H54 (cell line): ENCODE results near the gene FAM110C.
A peak's percentile ranks its signal among the peaks of the same experiment; 100 is the strongest.

Experiments
- DNase-seq: peaks from one replicate; pipeline ENCODE4 v3.0.0; 2011; ENCODE audit warnings: low spot score, mixed read lengths; ENCODE audit not compliant: insufficient read length
- FAIRE-seq: peaks from 3 replicates; lab custom pipeline; 2011; peaks lifted over from hg19 to GRCh38; lab: Jason Lieb, UNC
- POLR2A ChIP-seq: IDR thresholded peaks from 2 replicates; pipeline ENCODE4 v1.6.1; 2011; ENCODE audit warnings: low read depth, mild to moderate bottlenecking, low read length

Gene FAM110C

DNA sequence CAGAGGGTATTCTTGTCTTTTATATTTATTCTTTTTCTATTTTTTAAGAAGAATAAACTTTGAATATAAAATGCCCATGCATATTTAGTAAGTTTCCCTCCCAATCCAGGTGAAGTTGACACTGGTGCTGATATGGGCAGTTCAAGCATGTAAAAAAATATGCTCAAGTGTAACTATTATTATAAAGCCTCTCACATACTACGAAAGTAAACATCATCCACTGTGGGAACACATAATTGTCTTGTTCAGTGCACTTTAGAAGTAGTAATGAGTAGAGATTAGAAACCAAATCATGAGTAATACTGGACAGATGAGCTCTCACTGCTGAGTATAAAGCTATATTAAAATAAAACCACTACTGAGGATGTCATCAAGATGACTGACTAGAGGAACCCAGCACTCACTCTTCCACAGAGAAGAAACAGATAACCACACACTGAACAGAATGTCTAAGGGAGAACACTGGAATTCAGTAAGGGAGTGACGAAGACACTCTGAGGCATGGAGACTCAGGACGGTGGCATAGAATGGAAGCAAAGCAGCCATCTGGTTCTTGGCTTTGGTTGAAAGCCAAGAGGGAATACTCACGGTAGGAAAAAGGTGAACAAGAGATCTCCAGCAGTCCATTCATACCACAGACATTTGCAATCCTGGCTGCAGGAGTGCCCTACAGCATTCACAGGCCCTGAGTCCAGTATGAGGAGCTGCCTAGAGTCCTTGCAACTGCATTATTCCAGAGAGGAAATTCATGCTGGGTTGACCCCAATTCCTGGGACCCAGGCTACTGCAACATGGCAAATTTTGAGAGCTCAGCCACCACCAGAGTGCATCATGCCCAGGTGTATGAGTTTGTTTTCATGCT is 9.5 kb upstream of the FAM110C start:
- TF ChIP-seq POLR2A, result no peak
- no peak for DNase-seq
- FAIRE-seq, result no peak

- FAIRE-seq (no peak), DNase-seq (no peak)
- TF ChIP-seq POLR2A, result no peak
Measured at GRCh38 chr2:51613-52012, 5.3 kb upstream of the FAM110C start.

DNA sequence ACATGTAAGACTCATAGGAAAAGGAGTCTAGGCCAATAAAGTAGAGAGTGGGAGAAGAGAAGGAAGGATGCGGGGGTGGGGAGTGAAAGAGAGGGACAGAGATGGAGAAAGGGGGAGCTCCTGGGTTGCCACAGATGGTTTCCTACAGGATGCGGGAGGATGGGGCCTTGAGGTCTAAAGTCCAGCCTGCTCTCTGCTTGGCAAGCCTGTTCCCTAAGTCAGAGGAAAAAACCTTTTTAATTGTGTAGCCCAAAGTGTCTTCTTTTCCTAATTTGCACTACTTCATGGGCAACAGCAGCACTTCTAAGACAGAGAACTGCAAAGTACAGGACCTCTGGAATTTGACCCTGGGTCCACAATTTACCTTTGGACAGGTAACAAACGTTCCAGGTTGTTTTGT is 1.4 kb upstream of the FAM110C start:
- TF ChIP-seq POLR2A, result no peak
- DNase-seq, result no peak
- FAIRE-seq, result no peak

GRCh38 chr2:47346-47725 is 1.0 kb upstream of the FAM110C start:
- no peak for DNase-seq
- no peak for TF ChIP-seq POLR2A
- no peak for FAIRE-seq

DNA sequence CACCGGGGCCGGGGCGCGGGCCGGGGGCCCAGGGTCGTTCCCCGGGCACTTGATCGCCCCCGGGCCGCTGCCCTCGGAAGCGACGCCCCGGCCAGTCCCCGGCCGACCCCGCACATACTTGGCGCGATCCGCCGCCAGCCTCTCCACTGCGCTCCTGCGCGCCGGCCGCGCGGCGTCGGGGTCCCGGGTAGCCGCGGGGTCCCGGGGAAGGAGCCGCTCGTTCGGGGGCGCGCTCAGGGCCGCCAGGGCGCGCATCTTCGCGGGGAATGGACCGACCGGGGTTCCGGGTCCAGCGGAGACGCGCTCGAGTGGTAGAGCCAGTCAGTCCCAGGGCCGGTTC is 204 bp downstream of the FAM110C start:
- FAIRE-seq, result no peak
- no peak for TF ChIP-seq POLR2A
- no peak for DNase-seq

DNA sequence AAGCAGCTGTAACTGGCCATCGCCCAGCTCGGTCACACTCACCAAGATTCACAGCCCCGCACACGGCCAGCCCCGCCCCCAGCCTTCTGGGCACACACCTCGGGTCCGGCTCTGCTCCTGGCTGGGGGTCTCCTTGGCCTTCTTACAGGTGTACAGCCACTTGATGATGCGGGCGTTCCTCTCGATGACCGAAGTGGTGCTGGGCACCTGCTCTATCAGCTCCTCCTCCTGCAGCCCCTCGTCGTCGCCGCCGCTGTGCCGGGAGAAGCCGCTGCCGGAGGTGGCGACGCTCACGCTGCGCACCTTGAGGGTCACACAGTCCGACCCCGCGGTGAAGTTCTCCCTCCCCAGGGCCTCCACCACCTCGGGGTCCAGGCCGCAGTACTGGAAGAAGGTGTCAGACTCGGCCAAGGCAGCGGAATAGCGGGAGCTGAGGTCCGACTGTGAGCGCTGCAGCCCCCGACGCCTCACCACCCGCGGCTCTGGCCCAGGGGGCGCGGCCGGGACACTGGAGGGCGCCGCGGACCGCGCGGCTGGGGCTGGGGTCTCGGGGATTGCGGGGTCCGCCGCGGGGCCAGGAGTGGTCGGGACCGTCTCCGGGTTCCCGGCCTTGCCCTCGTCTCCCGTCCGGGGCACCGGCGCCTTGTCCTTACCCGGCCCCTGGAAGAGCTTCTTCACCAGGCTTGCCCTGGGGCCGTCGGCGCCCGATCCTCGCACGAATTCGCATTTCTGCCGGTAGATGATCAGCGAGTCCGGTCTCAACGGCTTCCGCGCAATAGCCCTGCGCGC is 769 bp downstream of the FAM110C start:
- no peak for TF ChIP-seq POLR2A
- DNase-seq (no peak), FAIRE-seq (no peak)

GRCh38 chr2:44748-45341 is 1.5 kb downstream of the FAM110C start:
- DNase-seq, result no peak
- no peak for TF ChIP-seq POLR2A
- no peak for FAIRE-seq

GRCh38 chr2:42788-43187 is 3.5 kb downstream of the FAM110C start:
- TF ChIP-seq POLR2A, result no peak
- FAIRE-seq, result no peak
- no peak for DNase-seq

DNA sequence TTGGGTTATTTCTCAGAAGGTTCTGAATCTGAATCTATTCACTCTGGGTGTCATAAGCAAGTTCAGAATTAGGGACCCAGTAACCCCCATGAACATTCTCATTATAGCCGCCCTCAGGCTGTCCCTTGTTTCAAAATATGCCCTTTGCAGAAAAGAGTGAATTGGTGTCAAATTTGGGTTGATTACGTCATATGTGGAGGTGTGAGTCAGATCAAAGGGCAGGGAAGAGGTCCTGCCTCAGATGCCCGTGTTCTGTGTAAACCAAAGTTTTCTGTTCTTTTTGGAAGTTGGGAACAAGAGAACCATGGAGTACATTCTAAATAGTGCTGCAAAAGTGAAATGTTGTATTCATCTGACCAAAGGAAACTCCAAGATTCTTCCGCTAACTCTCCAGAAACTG is 5.8 kb downstream of the FAM110C start:
- no peak for FAIRE-seq

DNA sequence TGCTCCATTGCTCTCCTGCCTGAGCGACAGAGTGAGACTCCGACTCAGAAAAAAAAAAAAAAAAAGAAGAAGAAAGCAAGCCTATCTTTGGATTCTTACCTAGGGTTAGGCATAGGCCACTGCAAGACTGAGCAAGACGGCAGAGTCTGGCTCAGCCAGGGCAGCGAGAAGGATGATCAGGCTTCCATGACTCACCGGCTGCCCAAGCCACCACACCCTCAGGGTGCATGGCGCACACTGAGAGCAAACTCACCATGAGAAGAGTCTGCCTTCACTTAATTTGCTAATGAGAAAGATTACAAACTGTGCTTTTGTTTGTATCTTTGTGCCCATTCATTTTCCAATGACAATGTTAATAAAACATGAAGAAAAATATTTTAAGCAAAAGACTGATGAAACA is 8.2 kb downstream of the FAM110C start:
- TF ChIP-seq POLR2A, result no peak
- DNase-seq, result peak; percentile 43
- FAIRE-seq, result peak; percentile 27

More for the DNA sequence above, 5.8 kb downstream of the FAM110C start:
- DNase-seq, result no peak
- no peak for TF ChIP-seq POLR2A

GRCh38 chr2:36318-36717 is 10.0 kb downstream of the FAM110C start:
- FAIRE-seq (no peak), DNase-seq (no peak)
- no peak for TF ChIP-seq POLR2A

DNA sequence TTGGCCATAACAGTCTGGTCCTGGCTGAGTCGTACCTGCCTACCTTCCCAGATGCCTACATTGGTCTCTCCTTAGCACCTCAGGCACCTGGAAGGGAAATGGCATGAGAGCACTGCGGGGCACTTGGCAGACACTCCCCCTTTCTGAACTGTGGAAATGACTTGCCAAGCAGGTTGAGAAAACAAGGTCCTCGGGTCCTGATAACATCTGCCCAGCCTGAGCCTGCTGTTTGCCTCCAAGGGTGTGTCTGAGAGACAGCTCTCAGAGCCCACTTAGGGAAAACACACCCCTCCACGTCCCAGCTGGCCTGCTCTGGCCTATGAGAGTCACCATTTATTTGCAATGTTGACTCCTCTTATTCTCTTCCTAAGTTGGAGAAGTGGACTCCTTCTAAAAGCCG is 10.5 kb downstream of the FAM110C start:
- DNase-seq, result no peak
- TF ChIP-seq POLR2A, result no peak
- no peak for FAIRE-seq

GRCh38 chr2:33620-34019 is 12.7 kb downstream of the FAM110C start:
- no peak for DNase-seq
- TF ChIP-seq POLR2A, result no peak
- FAIRE-seq, result no peak

- FAIRE-seq, result no peak
- no peak for TF ChIP-seq POLR2A
- DNase-seq, result no peak
Measured at GRCh38 chr2:32068-32467, 14.2 kb downstream of the FAM110C start.
